Keratinocyte (primary cell): ENCODE measurements around the gene PPP4R2. TPM values are rescaled to one million over a fixed set of nuclear protein-coding genes. Genes with fewer than 3 reads are reported as not detected.

Experiments
- DNase-seq: peaks from one replicate; pipeline ENCODE4 v3.0.0-alpha.2; 2011; ENCODE audit warnings: low read depth, missing footprints, low spot score
- FAIRE-seq: peaks from 2 replicates; lab custom pipeline; 2011; peaks lifted over from hg19 to GRCh38; lab: Jason Lieb, UNC
- H2AFZ ChIP-seq: 2 replicates; pipeline ENCODE4 v1.6.0; 2012; ENCODE audit warnings: low read length, control low read depth, inconsistent platforms; ENCODE audit not compliant: control insufficient read depth
- H3K27ac ChIP-seq: 2 replicates; pipeline ENCODE4 v1.5.1; 2011; ENCODE audit warnings: low read length; ENCODE audit not compliant: control insufficient read depth, insufficient read depth
- H3K27me3 ChIP-seq: 3 replicates; pipeline ENCODE4 v1.6.0; 2011; ENCODE audit warnings: low read length; ENCODE audit not compliant: control insufficient read depth, insufficient read depth; ENCODE audit errors: extremely low read depth
- H3K36me3 ChIP-seq, 2 experiments: 2 replicates in 1 of 2; 3 replicates in 1 of 2; pipeline ENCODE4 v1.5.1; 2011; ENCODE audit warnings: low read length in 2 of 2, mild to moderate bottlenecking in 1 of 2; ENCODE audit not compliant: control insufficient read depth in 2 of 2, insufficient read depth in 2 of 2; ENCODE audit errors: extremely low read depth in 1 of 2
- H3K4me1 ChIP-seq: 3 replicates; pipeline ENCODE4 v1.5.1; 2011; ENCODE audit warnings: low read length; ENCODE audit not compliant: control insufficient read depth, insufficient read depth; ENCODE audit errors: extremely low read depth
- H3K4me2 ChIP-seq: 3 replicates; pipeline ENCODE4 v1.6.0; 2011; ENCODE audit warnings: low read depth, low read length; ENCODE audit not compliant: control insufficient read depth, insufficient read depth; ENCODE audit errors: extremely low read depth
- H3K4me3 ChIP-seq, 3 experiments: fragments of 200-600 bp in 1 of 3; sonication (generic) in 1 of 3; 2 replicates in 2 of 3; 3 replicates in 1 of 3; pipeline ENCODE4 v1.5.1; 2011 to 2016; ENCODE audit warnings: low read length in 3 of 3, mild to moderate bottlenecking in 3 of 3, control low read depth in 2 of 3, inconsistent platforms in 1 of 3, low read depth in 1 of 3, mixed read lengths in 1 of 3, mixed run types in 1 of 3, moderate library complexity in 1 of 3; ENCODE audit not compliant: control insufficient read depth in 2 of 3, insufficient read depth in 2 of 3; ENCODE audit errors: extremely low read depth in 1 of 3
- H3K79me2 ChIP-seq: 2 replicates; pipeline ENCODE4 v1.6.0; 2012; ENCODE audit warnings: low read length; ENCODE audit not compliant: control insufficient read depth, insufficient read depth
- H3K9ac ChIP-seq: 3 replicates; pipeline ENCODE4 v1.6.0; 2011; ENCODE audit warnings: low read length; ENCODE audit not compliant: control insufficient read depth, insufficient read depth; ENCODE audit errors: extremely low read depth
- H3K9me1 ChIP-seq: 3 replicates; pipeline ENCODE4 v1.6.0; 2011; ENCODE audit warnings: low read length; ENCODE audit not compliant: control insufficient read depth, insufficient read depth; ENCODE audit errors: extremely low read depth
- H3K9me3 ChIP-seq: 2 replicates; pipeline ENCODE4 v1.5.1; 2012; ENCODE audit warnings: low read depth, low read length; ENCODE audit not compliant: control insufficient read depth
- H4K20me1 ChIP-seq: 3 replicates; pipeline ENCODE4 v1.6.0; 2011; ENCODE audit warnings: low read length; ENCODE audit not compliant: control insufficient read depth, insufficient read depth; ENCODE audit errors: extremely low read depth
- EZH2 ChIP-seq: IDR thresholded peaks from one replicate; pipeline ENCODE4 v1.6.1; 2012; ENCODE audit warnings: inconsistent platforms, mild to moderate bottlenecking, low read length, moderate library complexity
- dilution Hi-C: fragments of 300-500 bp; cut with MboI; formaldehyde crosslinking; loops from one replicate; pipeline ENCODE4 v1.7.0; 2020; ENCODE audit warnings: low sequenced_read_pairs; ENCODE audit not compliant: extremely low pct_ligation_motif_present
- polyA plus RNA-seq, 5 experiments: library from polyadenylated mRNA; depleted of rRNA in 3 of 5; stranded (reverse) in 3 of 5; stranded (forward) in 1 of 5; unstranded in 1 of 5; fragments of >200 nt; gene quantifications; 1 replicate in 1 of 5; 2 replicates in 3 of 5; 3 replicates in 1 of 5; pipeline versions ENCODE4 v1.2.1 to v1.2.3, GENCODE V29; 2011 to 2012; ENCODE audit warnings: missing spikeins in 2 of 5, low read depth in 1 of 5, low replicate concordance in 1 of 5
- TF ChIP-seq, protein P1 (sequence below), 3 experiments: IDR thresholded peaks in 1 of 3; conservative IDR thresholded peaks in 1 of 3; optimal IDR thresholded peaks in 1 of 3; 2 replicates in 2 of 3; 3 replicates in 1 of 3; pipeline versions ENCODE3 to v1.5.1; 2011; ENCODE audit warnings: low read length in 3 of 3, mild to moderate bottlenecking in 3 of 3, moderate library complexity in 2 of 3, control low read depth in 1 of 3, inconsistent platforms in 1 of 3; ENCODE audit not compliant: insufficient read depth in 2 of 3; ENCODE audit errors: extremely low read depth in 1 of 3

Gene PPP4R2
- polyA plus RNA-seq, 1 donor (not counting 4 experiments of a cell fraction or from before 2014, with no cell fraction given): 46.6 TPM

DNA sequence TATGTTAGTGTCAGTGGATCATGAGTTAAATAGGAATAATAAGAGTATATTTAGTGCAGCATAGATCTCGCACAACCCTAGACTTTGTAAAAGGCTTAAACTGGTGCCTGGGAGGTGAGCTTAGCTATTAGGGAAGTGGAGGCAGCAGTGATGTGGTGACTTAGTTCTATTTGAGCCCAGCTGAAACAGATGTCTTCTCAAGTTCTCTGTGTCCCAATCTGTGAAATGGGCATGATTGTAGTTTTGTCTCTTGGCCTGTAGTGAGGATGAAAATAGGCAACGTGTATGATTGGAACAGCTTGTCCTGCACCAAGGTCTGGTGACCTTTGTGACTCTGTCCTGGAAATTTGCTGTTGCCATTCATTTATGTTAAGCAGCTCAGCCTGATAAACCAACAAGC lies 99.6 kb downstream of the PPP4R2 start:
- no peak for FAIRE-seq
- Histone ChIP-seq H3K27ac (no peak overlapping the region), H3K79me2 (no peaks in the 10 kb centered on the region), H3K4me1 (peaks cover 4% of the 10 kb centered on the region), H3K27me3 (no peaks in the 10 kb centered on the region), H3K9ac (no peak overlapping the region), H2AFZ (no peak overlapping the region), H3K4me2 (no peak overlapping the region), H3K4me3 (no peak overlapping the region), H3K9me1 (no peaks in the 10 kb centered on the region), H3K9me3 (no peaks in the 10 kb centered on the region), H3K36me3 (no peaks in the 10 kb centered on the region), H4K20me1 (no peaks in the 10 kb centered on the region)
- no peak for DNase-seq
- TF ChIP-seq EZH2: no peak
- TF ChIP-seq, protein P1, sequence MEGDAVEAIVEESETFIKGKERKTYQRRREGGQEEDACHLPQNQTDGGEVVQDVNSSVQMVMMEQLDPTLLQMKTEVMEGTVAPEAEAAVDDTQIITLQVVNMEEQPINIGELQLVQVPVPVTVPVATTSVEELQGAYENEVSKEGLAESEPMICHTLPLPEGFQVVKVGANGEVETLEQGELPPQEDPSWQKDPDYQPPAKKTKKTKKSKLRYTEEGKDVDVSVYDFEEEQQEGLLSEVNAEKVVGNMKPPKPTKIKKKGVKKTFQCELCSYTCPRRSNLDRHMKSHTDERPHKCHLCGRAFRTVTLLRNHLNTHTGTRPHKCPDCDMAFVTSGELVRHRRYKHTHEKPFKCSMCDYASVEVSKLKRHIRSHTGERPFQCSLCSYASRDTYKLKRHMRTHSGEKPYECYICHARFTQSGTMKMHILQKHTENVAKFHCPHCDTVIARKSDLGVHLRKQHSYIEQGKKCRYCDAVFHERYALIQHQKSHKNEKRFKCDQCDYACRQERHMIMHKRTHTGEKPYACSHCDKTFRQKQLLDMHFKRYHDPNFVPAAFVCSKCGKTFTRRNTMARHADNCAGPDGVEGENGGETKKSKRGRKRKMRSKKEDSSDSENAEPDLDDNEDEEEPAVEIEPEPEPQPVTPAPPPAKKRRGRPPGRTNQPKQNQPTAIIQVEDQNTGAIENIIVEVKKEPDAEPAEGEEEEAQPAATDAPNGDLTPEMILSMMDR (optimal IDR thresholded peaks at IDR 0.05 in 1 of 3, IDR thresholded peaks at IDR 0.05 in 1 of 3, conservative IDR thresholded peaks at IDR 0.05 in 1 of 3; ENCODE audit: extremely low read depth in 1 of 3, insufficient read depth in 2 of 3, low read length in 3 of 3): no peak
- dilution Hi-C loops: no loop called here

- Histone ChIP-seq H3K9me3 (no peaks in the 10 kb centered on the region), H3K4me1 (peaks cover 4% of the 10 kb centered on the region), H3K79me2 (no peaks in the 10 kb centered on the region), H3K27ac (no peak overlapping the region), H2AFZ (no peak overlapping the region), H3K36me3 (no peaks in the 10 kb centered on the region), H3K27me3 (no peaks in the 10 kb centered on the region), H3K9me1 (no peaks in the 10 kb centered on the region), H4K20me1 (no peaks in the 10 kb centered on the region), H3K9ac (no peak overlapping the region), H3K4me2 (no peak overlapping the region), H3K4me3 (no peak overlapping the region)
- no peak for FAIRE-seq
- no peak for DNase-seq
- dilution Hi-C loops: no loop called here
- TF ChIP-seq, protein P1 (optimal IDR thresholded peaks at IDR 0.05 in 1 of 3, IDR thresholded peaks at IDR 0.05 in 1 of 3, conservative IDR thresholded peaks at IDR 0.05 in 1 of 3; ENCODE audit: extremely low read depth in 1 of 3, insufficient read depth in 2 of 3, low read length in 3 of 3): no peak
- no peak for TF ChIP-seq EZH2
These were observed 101.4 kb downstream of the PPP4R2 start for GRCh38 chr3:73098026-73098425.
